Right ventricle myocardium superior (tissue), 1 donor: Measurements from ENCODE around the gene BBS10. TPM values are rescaled to one million over a fixed set of nuclear protein-coding genes. Genes with fewer than 3 reads are reported as not detected.
A peak's percentile ranks its signal among the peaks of the same experiment; 100 is the strongest.
"Not testable (repeated sequence)": the region's sequence is repeated elsewhere in the genome, so short reads cannot be mapped to it uniquely, and the experiment has no call there.

Experiments
- ATAC-seq: fragments of 200-7000 bp; cut with Tn5 transposase; one replicate; pipeline ENCODE4 v1.9.1; 2020; ENCODE audit warnings: mild to moderate bottlenecking; ENCODE audit not compliant: poor library complexity
- DNase-seq: peaks from one replicate; pipeline ENCODE4 v3.0.0-alpha.2; 2020
- intact Hi-C: fragments of 100-400 bp; cut with DNase I; formaldehyde crosslinking; loops from one replicate; pipeline ENCODE4 v1.11.2; 2022
- long read RNA-seq: library from polyadenylated mRNA; unstranded; transcript quantifications from one replicate; pipeline ENCODE4 v2.0.0, GENCODE V29; 2021
- total RNA-seq: library from RNA; stranded (reverse); fragmentation: NEBNext Ultra II Directional; extraction: Animal tissue kit (Norgen Biotek cat#: 25700); gene quantifications from one replicate; pipeline ENCODE4 v1.2.1, GENCODE V29; 2021
- donor health status: DM: no; HTN: yes; CAD: no; lungs with severe emphysema.

BBS10 gene
- 8.0 TPM for total RNA-seq
- long read RNA-seq, transcript BBS10-201 (2 exons, 3,595 nt), result major isoform, 18 of 28 reads
- long read RNA-seq, partial matches to known transcripts, result 0 of 28 reads
- long read RNA-seq, other reads (novel, unspliced or antisense), result 10 of 28 reads

DNA sequence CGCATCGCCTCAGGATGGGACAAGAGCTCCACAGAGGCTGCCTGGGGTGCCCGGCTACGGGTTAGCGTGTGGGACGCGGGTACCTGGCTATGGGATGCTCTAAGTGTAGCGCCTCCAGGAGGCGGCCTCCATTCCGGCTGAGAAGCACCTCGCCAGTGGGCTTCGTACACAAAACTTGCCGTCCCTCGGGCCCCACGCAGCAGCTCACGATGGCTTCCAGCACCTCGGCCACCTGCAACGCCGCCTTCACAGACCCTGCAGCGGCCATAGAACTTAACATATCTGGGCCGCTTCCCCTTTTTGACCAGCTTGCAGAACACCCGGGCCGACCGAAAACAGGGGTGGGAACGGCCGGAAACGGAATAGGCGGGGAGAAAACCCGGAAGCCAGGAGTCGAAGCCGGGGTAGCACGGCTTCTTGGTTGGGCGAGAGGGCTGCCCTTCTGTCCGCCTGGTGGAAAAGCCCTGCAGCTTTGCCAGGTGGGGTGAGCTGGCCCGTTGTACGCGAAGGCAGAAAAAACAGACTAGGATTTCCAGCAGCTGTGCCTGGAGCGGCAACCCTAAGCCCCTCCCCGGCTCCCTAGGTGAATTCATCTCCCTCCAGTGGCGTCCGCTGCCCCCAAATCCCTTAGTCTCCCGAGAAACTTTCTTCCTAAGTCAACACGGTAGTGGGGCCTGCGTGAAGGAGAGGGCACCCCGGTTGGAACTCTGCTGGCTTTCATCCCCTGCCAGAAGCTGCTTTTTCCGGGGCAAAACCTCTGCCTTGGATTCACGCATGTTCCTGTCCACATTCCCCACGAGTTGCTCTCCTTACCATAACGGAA lies at the start of gene BBS10:
TSS of gene BBS10 (minus strand) at position 337 of the 823 bp plus-strand sequence. CDS start at position 280, 57 bp downstream.
- ATAC-seq, result peak; percentile 98
- intact Hi-C loops, result no loop called here
- peak; percentile 94 for DNase-seq

DNA sequence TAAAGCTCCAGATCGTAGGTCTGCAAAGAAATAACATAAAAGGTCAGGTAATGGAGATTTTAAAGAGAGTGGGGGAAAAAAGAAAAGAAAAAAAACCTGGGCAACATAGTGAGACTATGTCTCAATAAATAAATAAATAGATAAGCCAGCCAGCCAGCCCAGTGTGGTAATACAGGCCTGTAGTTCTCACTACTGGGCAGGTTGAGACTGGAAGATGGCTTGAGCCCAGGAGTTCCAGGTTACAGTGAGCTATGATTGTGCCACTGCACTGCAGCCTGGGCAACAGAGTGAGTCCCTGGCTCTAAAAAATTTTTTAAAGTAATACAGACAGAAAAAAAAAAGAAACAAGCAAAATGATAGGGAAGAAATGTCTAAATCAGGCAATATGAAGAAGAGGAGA lies 43.2 kb upstream of the BBS10 start:
- DNase-seq, result no peak
- no peak for ATAC-seq
- intact Hi-C loops, result no loop called here

DNA sequence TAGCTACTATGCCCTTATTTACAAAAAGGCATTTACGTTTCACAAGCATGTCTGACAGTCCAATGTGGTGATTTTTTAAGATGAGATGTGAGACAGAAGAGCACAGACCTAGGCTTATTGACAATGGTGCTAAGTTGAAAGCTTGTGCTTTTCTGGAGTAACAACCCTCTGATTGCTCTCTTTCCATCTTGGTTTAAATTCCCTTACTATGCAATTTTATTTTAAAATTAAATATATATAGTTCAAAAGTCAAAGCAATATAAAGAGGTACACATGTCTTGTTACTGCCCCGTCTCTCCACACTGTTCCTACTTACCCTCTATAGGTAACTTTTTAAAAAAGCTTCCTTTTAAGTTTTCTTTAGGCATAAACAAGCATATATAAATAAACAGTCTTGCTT lies 39.4 kb upstream of the BBS10 start:
- intact Hi-C loops, result no loop called here
- ATAC-seq (no peak), DNase-seq (no peak)

DNA sequence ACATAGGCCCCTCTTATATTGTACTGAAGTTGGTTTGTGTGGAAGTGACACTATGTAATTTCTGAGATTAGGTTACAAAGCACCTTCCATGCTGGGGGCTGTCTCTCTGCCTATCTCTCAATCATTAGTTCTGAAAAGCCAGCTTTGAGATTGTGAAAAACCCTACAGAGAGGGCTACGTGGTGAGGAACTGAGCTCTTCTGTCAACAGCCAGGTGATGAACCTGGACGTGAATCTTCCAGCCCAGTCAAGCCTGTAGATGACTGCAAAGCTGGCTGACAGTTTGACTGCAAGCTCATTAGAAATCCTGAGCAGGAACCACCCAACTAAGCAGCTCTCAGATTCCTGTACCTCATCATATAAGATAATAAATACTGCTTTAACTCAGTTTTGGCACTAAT lies 36.3 kb upstream of the BBS10 start:
- no peak for DNase-seq
- ATAC-seq, result no peak
- intact Hi-C loops, result no loop called here

DNA sequence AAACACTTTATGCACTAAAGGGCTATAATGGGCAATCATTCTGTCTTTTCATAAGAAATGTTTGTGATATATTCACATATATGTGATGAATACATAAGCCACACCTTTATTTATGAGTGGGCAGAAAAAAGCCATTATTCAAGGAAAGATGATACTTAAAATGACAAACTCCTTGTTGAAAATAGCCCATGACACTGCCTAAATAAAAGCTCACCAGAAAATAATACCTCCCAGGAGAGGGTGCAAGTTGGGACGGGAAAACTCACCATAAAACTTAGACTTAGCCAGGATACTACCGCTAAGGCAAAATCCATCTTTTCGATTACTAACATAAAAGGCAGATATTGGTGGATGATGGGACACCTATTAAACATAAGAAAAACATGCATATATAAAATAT lies 35.8 kb upstream of the BBS10 start:
- no peak for ATAC-seq
- intact Hi-C loops, result no loop called here

DNA sequence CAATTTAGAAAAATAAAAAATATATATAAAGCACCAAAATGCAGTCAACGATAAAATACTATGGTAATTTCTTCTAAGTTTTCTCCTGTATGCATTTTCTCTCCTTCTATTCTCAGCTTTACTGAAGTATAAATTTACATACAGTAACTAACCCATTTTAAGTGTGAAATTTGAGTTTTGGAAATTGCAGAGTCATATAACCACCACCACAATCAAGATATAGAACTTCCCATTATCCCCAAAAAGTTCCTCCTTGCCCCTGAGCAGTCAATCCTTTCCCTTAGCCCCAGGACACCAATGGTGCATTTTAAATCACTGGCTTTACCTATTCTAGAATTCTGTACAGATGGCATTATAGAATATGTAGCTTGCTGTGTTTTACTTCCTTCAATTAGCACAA lies 31.0 kb upstream of the BBS10 start:
- ATAC-seq (no peak), DNase-seq (no peak)
- intact Hi-C loops, result no loop called here

More for the DNA sequence above, 35.8 kb upstream of the BBS10 start:
- no peak for DNase-seq

DNA sequence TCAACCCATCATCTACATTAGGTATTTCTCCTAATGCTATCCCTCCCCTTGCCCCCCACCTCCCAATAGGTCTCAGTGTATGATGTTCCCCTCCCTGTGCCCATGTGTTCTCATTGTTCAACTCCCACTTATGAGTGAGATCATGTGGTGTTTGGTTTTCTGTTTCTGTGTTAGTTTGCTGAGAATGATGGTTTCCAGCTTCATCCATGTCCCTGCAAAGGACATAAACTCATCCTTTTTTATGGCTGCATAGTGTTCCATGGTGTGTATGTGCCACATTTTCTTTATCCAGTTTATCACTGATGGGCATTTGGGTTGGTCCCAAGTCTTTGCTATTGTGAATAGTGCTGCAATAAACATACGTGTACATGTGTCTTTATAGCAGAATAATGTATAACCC lies 28.7 kb upstream of the BBS10 start:
- DNase-seq, intact Hi-C loops, ATAC-seq: not testable (repeated sequence)

DNA sequence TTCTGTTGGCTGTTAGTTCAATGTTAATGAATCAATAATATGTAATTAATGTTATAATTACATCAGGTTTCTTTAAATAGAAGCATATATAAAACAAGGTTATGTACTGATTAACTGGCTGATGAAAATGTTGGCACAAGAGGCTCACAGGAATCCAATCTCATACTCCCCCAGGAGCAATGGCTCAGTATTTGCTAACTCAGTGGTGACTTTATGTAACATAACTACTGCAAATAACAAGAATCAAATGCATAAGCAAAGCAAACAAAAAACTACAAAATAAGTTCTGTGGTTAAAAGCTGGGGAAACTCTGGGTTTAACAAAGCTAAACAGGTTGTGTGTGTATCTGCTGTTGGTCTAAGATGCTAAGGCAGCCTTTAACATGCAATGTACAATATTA lies 27.7 kb upstream of the BBS10 start:
- intact Hi-C loops, result no loop called here
- no peak for ATAC-seq
- DNase-seq, result no peak

DNA sequence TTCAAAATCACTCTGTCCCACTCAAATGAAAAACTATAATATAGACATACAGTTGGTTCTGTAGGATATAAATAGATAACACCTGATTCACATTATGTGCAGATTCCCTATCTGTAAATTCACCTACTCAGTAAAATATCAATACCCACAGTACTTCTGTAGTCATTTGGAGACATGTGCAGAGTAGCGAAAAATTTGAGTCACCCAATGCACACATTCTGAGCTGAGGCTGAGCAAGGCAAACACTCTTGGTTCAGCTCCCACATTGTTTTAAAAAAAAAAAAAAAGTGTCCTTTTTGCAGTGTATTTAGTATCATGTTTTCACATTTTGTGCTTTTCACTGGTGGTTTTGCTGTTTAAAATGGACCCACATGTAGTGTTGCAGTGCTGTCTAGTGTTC lies 27.3 kb upstream of the BBS10 start:
- ATAC-seq, result no peak
- intact Hi-C loops, result no loop called here

DNA sequence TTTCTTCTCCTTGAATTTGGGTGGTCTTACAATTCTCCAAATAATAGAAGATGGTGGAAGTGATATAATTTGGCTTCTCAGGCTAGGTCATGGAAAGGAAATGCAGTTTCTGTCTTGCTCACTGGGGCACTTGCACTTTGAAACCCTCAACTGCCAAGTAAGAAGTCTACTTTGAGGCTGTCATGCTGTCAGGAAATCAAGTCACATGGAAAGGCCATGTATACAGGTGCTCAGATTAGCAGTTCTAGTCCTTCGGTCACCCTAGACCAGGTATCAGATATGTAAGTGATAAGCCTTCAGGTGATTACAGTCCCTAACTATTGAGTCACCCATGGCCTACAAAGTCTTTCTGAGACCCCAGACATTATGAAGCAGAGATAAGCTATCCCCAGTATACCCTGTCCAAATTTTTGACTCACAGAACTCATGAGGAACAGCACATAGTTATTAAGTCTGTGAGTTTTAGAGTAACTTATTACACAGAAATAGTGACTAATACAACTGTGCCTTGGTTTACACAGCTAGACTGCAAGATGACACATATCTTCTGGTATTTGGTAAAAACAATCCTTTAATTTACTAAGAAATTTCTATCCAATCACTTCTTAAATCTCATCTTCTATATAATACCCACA lies 26.3 kb upstream of the BBS10 start:
- DNase-seq, result no peak
- no peak for ATAC-seq
- intact Hi-C loops, result no loop called here

More for the DNA sequence above, 27.3 kb upstream of the BBS10 start:
- no peak for DNase-seq

DNA sequence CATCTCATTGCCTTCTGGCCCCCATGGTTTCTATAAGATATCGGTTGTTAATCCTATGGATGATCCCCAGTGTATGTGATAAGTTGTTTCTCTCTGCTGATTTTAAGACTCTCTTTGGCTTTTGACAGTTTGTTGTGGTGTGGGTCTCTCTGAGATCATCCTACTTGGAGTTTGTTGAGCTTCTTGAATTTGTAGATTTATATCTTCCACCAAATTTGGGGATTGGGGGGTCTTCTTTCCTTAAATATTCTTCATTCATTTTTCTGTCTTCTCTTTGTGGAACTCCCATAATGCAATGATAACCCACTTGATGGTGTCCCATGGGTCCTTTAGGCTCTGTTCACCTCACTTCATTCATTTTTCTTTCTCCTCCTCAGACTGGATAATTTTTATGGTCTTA lies 20.0 kb upstream of the BBS10 start:
- ATAC-seq (no peak), DNase-seq (no peak)
- intact Hi-C loops, result no loop called here

DNA sequence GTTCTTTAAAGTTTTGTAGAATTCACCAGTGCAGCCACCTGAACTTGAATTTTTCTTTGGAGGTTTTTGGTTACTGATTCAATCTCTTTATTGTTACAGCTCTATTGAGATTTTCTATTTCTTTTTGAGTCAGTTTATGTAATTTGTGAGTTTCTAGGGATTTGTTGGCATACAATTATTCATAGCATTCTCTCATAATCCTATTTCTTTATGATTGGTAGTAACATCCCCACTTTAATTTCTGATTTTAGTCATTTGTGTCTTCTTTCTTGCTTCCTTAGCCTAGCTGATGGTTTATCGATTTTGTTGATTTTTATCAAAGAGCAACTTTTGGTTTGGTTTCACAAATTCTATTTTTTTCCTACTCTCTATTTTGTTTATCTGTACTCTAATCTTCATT lies 17.9 kb upstream of the BBS10 start:
- intact Hi-C loops, result no loop called here
- ATAC-seq, result no peak

DNA sequence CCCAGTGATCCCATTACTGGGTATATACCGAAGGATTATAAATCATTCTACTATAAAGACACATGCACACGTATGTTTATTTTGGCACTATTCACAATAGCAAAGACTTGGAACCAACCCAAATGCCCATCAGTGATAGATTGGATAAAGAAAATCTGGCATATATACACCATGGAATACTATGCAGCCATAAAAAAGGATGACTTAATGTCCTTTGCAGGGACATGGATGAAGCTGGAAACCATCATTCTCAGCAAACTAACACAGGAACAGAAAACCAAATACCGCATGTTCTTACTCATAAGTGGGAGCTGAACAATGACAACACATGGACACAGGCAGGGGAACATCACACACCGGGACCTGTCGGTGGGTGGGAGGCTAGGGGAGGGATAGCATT lies 15.9 kb upstream of the BBS10 start:
- ATAC-seq, DNase-seq, intact Hi-C loops: not testable (repeated sequence)

More for the DNA sequence above, 17.9 kb upstream of the BBS10 start:
- DNase-seq, result no peak

DNA sequence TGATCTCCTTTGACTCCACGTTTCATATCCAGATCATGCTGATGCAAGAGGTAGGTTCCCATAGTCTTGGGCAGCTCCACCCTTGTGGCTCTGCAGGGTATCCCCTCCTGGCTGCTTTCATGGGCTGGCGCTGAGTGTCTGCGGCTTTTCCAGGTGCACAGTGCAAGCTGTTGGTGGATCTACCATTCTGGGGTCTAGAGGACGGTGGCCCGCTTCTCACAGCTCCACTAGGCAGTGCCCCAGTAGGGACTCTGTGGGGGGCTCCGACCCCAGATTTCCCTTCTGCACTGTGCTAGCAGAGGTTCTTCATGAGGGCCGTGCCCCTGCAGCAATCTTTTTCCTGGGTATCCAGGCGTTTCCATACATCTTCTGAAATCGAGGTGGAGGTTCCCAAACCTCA lies 12.1 kb upstream of the BBS10 start:
- no peak for ATAC-seq
- intact Hi-C loops, result no loop called here
- no peak for DNase-seq

DNA sequence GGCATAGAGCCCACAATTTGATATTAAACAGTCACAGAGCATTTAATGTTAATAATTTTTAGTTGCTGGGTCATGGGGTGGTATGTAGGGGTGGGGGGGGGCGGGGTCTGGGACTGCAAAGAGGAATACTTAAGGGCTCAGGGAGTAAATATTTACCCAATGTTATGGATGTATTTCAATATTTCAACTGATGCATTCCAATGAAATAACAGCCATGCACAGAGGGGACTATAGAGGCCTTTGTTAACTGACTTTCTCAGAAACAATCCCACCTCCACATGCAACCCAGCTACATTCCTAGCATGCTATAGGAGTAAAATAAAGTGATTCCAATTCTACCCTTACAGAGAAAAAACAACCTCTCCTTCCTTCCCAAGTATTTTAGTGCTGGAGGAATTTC lies 7.9 kb upstream of the BBS10 start:
- DNase-seq (no peak), ATAC-seq (no peak)
- intact Hi-C loops, result no loop called here

DNA sequence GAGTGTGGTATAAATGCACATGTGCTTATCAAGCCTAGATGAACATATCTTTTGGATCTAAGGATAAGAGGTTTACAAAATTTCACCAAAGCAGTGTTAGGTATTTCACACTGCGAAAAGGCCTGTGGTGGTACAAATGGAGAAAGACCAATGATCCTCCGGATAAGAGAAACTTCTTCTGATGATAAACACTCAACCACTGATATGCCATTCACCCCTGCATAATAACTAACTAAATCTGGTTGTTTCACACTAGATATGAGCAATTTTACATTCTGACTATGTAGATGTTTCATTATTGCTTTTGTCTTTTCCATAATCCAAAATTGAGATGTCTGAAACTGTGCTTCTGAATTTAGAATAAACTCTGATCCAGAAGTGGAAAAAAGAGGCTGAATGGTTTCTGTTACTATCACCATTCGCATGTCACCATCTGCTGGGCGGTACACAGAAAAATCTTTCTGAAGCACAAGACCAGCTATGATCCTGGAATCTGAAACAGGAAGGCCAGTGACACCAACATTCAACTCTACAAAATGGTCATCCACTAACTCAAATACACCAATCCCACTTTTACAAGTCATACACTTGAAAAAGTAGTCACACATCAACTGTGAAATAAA lies 1.3 kb downstream of the BBS10 start:
- peak; percentile 74 for ATAC-seq
- intact Hi-C loops, result no loop called here
- no peak for DNase-seq

DNA sequence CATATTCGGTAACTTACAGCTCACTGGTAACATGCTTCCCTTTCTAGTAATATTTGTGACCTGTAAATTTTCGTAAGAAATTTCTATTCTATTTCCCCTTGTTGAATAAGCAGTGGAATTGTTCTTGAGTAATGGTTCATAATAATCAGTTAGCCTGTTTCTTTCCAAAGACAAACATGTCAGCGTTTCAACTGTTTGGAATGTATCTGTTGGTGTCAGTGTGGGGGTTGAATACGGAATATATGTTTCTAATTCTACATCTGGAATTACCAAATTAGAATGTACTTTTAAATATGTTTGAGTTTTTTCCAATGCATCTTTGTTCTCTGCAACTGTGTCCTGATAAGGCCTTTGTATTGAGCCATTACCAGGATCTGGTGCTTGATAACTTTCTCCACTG lies 2.0 kb downstream of the BBS10 start:
- intact Hi-C loops, result no loop called here
- DNase-seq (no peak), ATAC-seq (no peak)

DNA sequence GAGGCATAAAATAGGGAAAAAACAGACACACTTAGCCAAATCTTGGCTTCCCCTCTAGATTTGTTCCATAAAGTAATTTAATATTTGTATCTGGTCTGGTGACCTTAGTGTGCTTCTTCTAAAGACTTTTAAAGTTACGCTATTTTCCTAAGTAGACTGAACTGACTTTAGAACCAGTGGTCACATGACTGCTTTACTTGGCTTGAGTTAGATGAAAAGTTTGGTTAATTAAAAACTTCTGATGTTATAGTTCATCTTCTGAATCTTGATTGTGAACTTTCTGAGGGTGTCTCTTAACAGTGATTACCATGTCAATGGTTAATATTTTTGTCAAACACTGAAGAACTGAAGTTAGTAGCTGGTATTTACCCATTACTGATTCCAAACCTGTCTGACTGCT lies 2.6 kb downstream of the BBS10 start:
- no peak for ATAC-seq

DNA sequence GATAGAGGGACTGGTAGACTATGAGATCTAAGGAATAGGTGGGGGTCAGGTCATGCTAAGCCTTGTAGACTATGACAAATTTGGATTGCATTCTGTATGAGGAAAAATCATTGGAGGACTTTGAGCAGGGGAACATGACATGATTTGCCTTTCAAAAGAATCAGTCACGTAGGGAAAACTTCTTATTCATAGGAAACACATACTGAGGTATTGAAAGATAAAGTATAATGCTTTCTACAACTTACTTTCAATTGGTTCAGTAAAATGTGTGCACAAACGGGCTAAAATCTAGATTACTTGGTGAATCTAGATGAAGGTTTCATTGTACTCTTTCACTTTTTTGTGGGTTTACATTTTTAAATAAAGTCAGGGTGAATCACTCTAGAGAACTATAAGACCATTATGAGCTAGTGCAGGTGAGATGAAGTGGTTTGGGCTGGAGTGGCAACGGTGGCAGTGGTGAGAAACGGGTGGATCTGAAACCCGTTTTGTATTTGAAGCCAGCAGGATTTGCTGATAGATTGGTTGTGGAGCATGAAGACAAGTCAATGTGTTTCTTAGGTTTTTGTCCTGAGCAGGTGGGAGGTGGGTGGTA lies 6.7 kb downstream of the BBS10 start:
- ATAC-seq (no peak), DNase-seq (no peak)
- intact Hi-C loops, result no loop called here

More for the DNA sequence above, 2.6 kb downstream of the BBS10 start:
- DNase-seq, result no peak
- intact Hi-C loops, result no loop called here
